Lower leg skin (tissue), 4 donors: ENCODE data around the gene DCAF4. TPM values are rescaled to one million over a fixed set of nuclear protein-coding genes. Genes with fewer than 3 reads are reported as not detected.
A peak's percentile ranks its signal among the peaks of the same experiment; 100 is the strongest.

Experiments
- DNase-seq, 2 donors: peaks; one replicate each; pipeline ENCODE4 v3.0.0-alpha.2; 2019; ENCODE audit warnings: low spot score in 2 of 2
- H3K4me3 ChIP-seq: fragments of 200-600 bp; sonication (generic); 2 replicates; pipeline ENCODE4 v1.5.1; 2017; ENCODE audit warnings: mild to moderate bottlenecking, low read depth; ENCODE audit not compliant: poor library complexity, severe bottlenecking
- CTCF ChIP-seq, 3 donors: fragments of 450-650 bp; IDR thresholded peaks; one replicate each; pipeline ENCODE4 v1.5.1; 2016; ENCODE audit warnings: antibody characterized with exemption in 3 of 3, mild to moderate bottlenecking in 3 of 3, moderate library complexity in 2 of 3
- POLR2A ChIP-seq, 2 donors: fragments of 450-650 bp; IDR thresholded peaks; one replicate each; pipeline ENCODE4 v1.6.1; 2016 to 2017; ENCODE audit warnings: antibody characterized with exemption in 2 of 2, mild to moderate bottlenecking in 1 of 2, moderate library complexity in 1 of 2
- WGBS, 2 donors: methylation state at CpG; one replicate each; pipeline ENCODE4 v1.1.5; 2018; 5-methylcytosine and 5-hydroxymethylcytosine counted together
- intact Hi-C: fragments of 100-400 bp; cut with DNase I; formaldehyde crosslinking; loops from one replicate; pipeline ENCODE4 v1.15.0; 2023; ENCODE audit warnings: low total_unique reads
- total RNA-seq, 4 donors: library from RNA; depleted of rRNA; stranded (reverse); fragments of >200 nt; gene quantifications; one replicate each; pipeline ENCODE4 v1.1.0, GENCODE V29; 2016

Gene DCAF4
- total RNA-seq, 4 donors from 2014 or later = 24.0 to 40.5 (median 35.8) TPM

- no peak overlapping the region for H3K4me3 ChIP-seq
- intact Hi-C loops = no loop called here
- DNase-seq = peak in 1 of 2 donors; percentile 78
- 81 to 83% methylated on average over 22 of the region's 22 CpGs for WGBS, 2 donors
- TF ChIP-seq CTCF (IDR thresholded peaks at IDR 0.05) (no peak), POLR2A (IDR thresholded peaks at IDR 0.05) (no peak)
These were observed 999 bp upstream of the DCAF4 start for GRCh38 chr14:72925171-72925759.

- intact Hi-C loops = no loop called here
- TF ChIP-seq CTCF (IDR thresholded peaks at IDR 0.05) (no peak), POLR2A (IDR thresholded peaks at IDR 0.05) (no peak)
- H3K4me3 ChIP-seq = peak overlapping the region; percentile 15
- 2 to 4% methylated on average over 30 to 31 of the region's 33 CpGs for WGBS, 2 donors
- DNase-seq = no peak
These were observed 411 bp upstream of the DCAF4 start for GRCh38 chr14:72925815-72926291.

GRCh38 chr14:72928872-72929271 is 2.6 kb downstream of the DCAF4 start:
- TF ChIP-seq CTCF (IDR thresholded peaks at IDR 0.05) (no peak), POLR2A (IDR thresholded peaks at IDR 0.05) (no peak)
- intact Hi-C loops = no loop called here
- peak in 1 of 2 donors; percentile 69 for DNase-seq
- no peak overlapping the region for H3K4me3 ChIP-seq
- 86 to 100% methylated on average over 4 to 13 of the region's 21 CpGs for WGBS, 2 donors

GRCh38 chr14:72929316-72930080 is 3.2 kb downstream of the DCAF4 start:
- DNase-seq = peak in 1 of 2 donors; percentile 73

GRCh38 chr14:72932893-72933292 is 6.6 kb downstream of the DCAF4 start:
- TF ChIP-seq POLR2A (IDR thresholded peaks at IDR 0.05) (no peak), CTCF (IDR thresholded peaks at IDR 0.05) (no peak)
- 86 to 88% methylated on average over 7 of the region's 7 CpGs for WGBS, 2 donors
- intact Hi-C loops = no loop called here
- H3K4me3 ChIP-seq = no peak overlapping the region
- DNase-seq = peak in 1 of 2 donors; percentile 68

More at GRCh38 chr14:72929316-72930080, 3.2 kb downstream of the DCAF4 start:
- WGBS, 2 donors = 94 to 96% methylated on average over 43 of the region's 43 CpGs
- no peak overlapping the region for H3K4me3 ChIP-seq
- intact Hi-C loops = no loop called here
- TF ChIP-seq CTCF (IDR thresholded peaks at IDR 0.05) (no peak), POLR2A (IDR thresholded peaks at IDR 0.05) (no peak)
